OCI-LY7 (cell line): ENCODE measurements around the gene WNT2.

Experiments
- EZH2phosphoT487 ChIP-seq: fragments of 200-600 bp; sonication (generic); IDR thresholded peaks from 2 replicates; pipeline ENCODE4 v1.6.1; 2018; ENCODE audit warnings: low read depth, borderline replicate concordance, mild to moderate bottlenecking, mixed run types, antibody characterized with exemption, low read length, moderate library complexity, mixed read lengths
- TF ChIP-seq, protein P1 (sequence below): fragments of 200-600 bp; sonication (generic); conservative IDR thresholded peaks from 2 replicates; pipeline ENCODE4 v1.5.1; 2014; ENCODE audit warnings: mild to moderate bottlenecking, antibody characterized with exemption, low read length, moderate library complexity, mixed read lengths

DNA sequence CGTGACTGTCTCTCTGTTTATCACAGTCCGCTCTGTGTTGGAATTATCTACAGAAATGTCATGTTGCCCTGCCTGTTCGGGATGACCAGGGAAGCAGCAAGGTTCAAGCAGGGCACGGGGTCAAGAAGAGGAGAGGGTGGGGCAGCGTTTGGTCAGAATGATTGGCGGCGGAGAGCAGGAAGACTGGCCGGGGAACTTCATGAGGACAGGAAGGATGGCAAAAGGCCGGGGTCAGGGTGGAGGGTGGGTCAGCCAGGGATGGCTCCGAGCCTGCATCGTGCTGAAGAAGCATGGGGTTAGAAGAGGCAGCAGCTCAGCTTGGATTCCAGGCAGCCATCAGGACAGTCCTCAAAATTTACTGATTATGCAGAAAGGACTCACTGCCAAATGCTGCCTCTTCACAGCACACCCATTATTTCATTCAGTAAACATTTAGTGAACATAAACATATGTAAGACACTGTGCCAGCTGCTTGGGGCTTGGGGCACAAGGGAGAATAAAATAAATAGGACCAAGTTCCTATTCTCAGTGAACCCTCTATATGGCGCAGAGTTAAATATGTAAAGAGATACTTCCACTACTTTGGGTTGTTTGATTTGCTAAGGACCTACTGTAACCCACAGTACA, 42.8 kb downstream of the WNT2 start:
- TF ChIP-seq EZH2phosphoT487 = no peak
- TF ChIP-seq, protein P1, sequence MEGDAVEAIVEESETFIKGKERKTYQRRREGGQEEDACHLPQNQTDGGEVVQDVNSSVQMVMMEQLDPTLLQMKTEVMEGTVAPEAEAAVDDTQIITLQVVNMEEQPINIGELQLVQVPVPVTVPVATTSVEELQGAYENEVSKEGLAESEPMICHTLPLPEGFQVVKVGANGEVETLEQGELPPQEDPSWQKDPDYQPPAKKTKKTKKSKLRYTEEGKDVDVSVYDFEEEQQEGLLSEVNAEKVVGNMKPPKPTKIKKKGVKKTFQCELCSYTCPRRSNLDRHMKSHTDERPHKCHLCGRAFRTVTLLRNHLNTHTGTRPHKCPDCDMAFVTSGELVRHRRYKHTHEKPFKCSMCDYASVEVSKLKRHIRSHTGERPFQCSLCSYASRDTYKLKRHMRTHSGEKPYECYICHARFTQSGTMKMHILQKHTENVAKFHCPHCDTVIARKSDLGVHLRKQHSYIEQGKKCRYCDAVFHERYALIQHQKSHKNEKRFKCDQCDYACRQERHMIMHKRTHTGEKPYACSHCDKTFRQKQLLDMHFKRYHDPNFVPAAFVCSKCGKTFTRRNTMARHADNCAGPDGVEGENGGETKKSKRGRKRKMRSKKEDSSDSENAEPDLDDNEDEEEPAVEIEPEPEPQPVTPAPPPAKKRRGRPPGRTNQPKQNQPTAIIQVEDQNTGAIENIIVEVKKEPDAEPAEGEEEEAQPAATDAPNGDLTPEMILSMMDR = no peak
